ENCODE results near the gene ASTN2.

ASTN2 gene

DNA sequence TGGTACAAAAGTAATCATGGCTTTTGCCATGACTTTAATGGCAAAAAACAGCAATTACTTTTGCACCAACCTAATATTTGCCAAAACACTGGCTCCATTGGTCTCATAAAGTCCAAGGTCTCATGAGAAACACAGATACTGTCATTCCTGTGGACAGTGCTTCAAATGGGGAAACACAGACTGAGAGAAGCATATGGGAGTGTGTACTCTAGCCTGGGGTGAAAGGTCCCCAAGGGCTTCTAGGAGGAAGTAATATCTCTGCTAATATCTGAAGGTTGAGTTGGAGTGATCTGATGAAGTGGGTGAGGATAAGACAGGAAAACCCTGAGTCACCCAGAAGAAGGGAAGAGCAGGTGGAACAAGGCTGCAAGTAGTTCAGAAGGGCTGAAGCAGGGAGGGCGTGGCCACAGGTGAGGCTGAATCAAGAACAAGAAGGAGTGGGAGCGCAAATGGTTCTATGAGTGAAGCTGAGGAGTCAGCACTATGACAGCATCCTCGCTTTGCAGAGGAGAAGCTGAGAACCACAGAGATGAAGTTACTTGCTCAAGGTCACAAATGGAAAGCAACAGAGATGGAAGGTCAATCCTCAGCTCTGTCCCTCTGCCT is 164.1 kb downstream of the ASTN2 start:
- no peak for DNase-seq (ENCODE audit: insufficient read length, low spot score)
- TF ChIP-seq POLR2A (IDR thresholded peaks at IDR 0.05; ENCODE audit: low read depth, low read length): no peak
- FAIRE-seq: no peak

DNA sequence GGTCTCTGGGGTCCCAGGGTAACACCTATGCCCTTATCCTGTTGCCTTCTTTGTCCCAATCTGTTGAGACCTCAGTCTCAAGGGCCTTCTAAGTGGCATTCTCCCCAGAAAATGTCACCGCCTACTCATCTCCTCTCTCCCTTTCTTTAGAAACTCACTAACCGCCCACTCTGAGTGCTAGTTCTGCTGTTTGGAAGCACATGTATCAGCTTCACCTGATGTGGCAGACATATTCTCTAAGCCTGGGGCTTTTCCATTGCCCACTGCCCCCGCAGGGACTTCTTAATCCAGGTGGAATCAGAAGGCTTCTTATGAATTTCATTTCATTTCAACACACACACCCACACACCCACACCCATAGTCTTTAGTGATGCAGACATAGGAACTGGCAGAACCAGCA is 165.1 kb downstream of the ASTN2 start:
- FAIRE-seq (no peak), DNase-seq (ENCODE audit: insufficient read length, low spot score) (no peak)
- no peak for TF ChIP-seq POLR2A (IDR thresholded peaks at IDR 0.05; ENCODE audit: low read depth, low read length)

- FAIRE-seq: peak; percentile 86
Observed at GRCh38 chr9:117247266-117247665, 167.6 kb downstream of the ASTN2 start.

DNA sequence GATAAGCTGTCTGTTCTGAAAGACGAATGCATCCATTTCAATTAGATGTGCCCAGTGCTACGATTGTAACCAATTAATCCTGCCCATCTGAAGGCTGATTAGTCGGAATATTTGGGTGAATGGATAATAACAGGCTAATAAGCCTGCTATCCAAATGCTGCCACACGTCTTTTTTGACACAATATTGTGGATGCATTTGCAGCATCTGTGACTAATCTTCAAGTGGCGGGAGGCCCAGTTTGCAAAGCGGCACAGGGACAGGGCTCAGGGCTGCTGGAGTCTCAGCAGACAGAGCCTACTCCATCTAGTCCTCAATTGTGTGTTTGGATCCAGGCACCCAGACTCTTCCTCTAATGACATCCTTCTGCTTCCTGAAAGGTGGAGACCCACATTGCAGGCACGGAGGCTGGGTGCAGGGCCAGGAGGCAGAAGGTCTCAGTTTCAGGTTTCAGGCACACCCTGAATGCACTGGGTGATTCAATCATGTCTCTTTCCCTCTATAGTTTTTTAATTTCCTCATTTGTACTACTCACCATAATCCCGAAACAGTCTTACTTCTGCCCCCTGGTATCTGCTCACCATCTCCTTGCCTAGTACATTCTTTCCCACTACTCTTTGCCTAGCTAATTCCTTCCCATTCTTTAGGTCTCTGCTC is 169.6 kb downstream of the ASTN2 start:
- FAIRE-seq: no peak
- TF ChIP-seq POLR2A (IDR thresholded peaks at IDR 0.05; ENCODE audit: low read depth, low read length): no peak
- no peak for DNase-seq (ENCODE audit: insufficient read length, low spot score)

More at GRCh38 chr9:117247266-117247665, 167.6 kb downstream of the ASTN2 start:
- no peak for TF ChIP-seq POLR2A (IDR thresholded peaks at IDR 0.05; ENCODE audit: low read depth, low read length)
- DNase-seq (ENCODE audit: insufficient read length, low spot score): peak; percentile 30

GRCh38 chr9:117242082-117242481 is 172.8 kb downstream of the ASTN2 start:
- TF ChIP-seq POLR2A (IDR thresholded peaks at IDR 0.05; ENCODE audit: low read depth, low read length): no peak
- FAIRE-seq (no peak), DNase-seq (ENCODE audit: insufficient read length, low spot score) (no peak)

DNA sequence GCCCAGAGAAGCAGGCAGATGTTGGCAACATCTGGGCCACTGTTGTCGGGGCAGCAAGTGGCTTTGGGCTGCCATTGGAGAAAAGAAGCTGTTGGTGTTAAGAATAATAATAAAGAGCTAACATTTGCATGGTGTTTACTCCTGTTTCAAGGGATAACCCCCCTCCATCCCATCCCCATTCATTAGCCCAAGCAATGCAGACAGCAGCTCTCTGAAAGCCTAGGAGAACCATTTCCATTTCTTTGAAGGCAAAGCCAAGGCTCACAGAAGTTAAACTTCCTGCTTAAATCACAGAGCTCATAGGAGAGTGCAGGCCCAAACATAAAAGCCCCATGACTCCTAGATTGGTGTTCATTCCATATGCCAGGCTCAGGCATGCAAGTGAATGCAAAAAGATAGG is 175.4 kb downstream of the ASTN2 start:
- TF ChIP-seq POLR2A (IDR thresholded peaks at IDR 0.05; ENCODE audit: low read depth, low read length): no peak
- no peak for DNase-seq (ENCODE audit: insufficient read length, low spot score)
- FAIRE-seq: no peak

DNA sequence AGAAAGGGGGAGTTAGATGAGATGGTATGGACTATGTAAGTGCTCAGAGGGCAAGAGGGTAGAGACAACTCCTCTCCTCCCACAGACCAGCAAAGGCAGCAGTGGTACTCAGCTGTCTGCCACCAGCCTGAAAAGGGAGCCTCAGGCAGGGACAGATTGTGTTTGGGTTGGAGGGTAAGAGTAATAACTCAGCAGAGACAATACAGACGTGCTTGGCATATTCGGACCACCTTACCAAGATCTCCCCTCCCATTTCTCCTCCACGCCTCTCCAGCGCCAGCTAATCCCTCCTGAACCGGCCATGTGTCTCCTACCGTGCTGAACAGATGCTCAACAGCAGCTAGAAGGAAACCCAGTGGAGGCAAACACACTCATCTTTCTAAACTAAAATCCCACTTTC is 180.8 kb downstream of the ASTN2 start:
- DNase-seq (ENCODE audit: insufficient read length, low spot score) (no peak), FAIRE-seq (no peak)
- no peak for TF ChIP-seq POLR2A (IDR thresholded peaks at IDR 0.05; ENCODE audit: low read depth, low read length)

DNA sequence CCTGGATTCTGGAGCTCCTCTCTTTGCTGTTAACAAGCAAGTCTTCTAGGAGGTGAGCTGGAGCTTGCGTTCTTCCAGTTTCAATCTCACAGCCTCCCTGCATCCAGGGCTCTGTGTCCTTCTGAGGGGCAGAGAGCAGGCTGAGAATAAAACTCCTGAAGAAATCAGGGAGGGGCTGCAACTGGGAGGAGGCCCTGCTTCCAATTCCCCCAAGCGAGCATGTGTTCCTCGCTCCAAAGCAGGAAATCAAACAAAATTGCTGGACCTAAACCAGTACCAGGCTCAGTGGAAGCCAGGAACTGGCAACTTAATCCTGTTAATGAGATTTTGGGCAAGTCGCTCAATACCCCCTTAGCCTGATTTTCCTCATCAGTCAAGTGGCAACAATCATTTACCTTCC is 181.8 kb downstream of the ASTN2 start:
- no peak for FAIRE-seq
- no peak for TF ChIP-seq POLR2A (IDR thresholded peaks at IDR 0.05; ENCODE audit: low read depth, low read length)
- no peak for DNase-seq (ENCODE audit: insufficient read length, low spot score)

GRCh38 chr9:117232281-117232680 is 182.6 kb downstream of the ASTN2 start:
- TF ChIP-seq POLR2A (IDR thresholded peaks at IDR 0.05; ENCODE audit: low read depth, low read length): no peak
- DNase-seq (ENCODE audit: insufficient read length, low spot score): no peak
- FAIRE-seq: no peak

DNA sequence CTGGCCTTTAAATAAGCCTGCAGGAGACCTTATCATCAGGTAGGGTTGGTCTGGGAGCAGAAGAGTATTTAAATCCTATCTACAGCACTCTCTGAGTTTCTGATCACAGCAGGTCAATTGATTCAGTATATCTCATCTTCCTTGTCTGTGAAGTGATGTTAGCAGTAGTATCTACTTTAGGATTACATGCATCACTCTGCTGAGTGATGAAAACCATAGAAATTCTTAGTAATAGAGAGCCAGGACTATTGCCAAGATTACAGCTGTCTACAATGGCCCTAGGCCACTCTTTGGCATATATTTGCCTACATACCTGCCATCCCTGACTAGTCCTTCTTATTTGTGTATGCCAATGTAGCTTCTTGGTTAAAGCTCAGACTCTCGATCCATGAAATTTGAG is 183.8 kb downstream of the ASTN2 start:
- no peak for DNase-seq (ENCODE audit: insufficient read length, low spot score)
- TF ChIP-seq POLR2A (IDR thresholded peaks at IDR 0.05; ENCODE audit: low read depth, low read length): no peak
- no peak for FAIRE-seq

GRCh38 chr9:117224695-117225094 is 190.2 kb downstream of the ASTN2 start:
- TF ChIP-seq POLR2A (IDR thresholded peaks at IDR 0.05; ENCODE audit: low read depth, low read length): no peak
- no peak for DNase-seq (ENCODE audit: insufficient read length, low spot score)
- no peak for FAIRE-seq

GRCh38 chr9:117218951-117219350 is 195.9 kb downstream of the ASTN2 start:
- TF ChIP-seq POLR2A (IDR thresholded peaks at IDR 0.05; ENCODE audit: low read depth, low read length): no peak
- FAIRE-seq: no peak
- no peak for DNase-seq (ENCODE audit: insufficient read length, low spot score)

DNA sequence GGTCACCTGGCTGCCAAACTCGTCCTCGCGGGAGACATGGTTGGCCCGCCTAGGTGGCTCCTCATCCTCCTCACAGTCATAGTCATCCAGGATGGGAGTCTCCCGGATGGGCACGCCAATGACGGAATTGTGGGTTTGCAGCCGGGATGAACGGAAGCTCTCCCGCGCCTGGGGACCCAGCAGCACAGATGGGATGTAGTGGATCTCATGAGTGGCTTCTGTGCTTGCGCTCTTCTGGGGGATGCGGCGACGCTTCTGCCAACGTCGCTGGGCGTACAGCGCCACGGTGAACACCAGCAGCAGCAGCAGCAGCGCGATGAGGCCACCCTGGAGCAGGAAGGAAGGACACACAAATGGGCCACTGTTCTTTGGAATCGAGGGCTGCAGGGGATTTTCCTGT is 200.4 kb downstream of the ASTN2 start:
- TF ChIP-seq POLR2A (IDR thresholded peaks at IDR 0.05; ENCODE audit: low read depth, low read length): no peak
- FAIRE-seq (no peak), DNase-seq (ENCODE audit: insufficient read length, low spot score) (no peak)

DNA sequence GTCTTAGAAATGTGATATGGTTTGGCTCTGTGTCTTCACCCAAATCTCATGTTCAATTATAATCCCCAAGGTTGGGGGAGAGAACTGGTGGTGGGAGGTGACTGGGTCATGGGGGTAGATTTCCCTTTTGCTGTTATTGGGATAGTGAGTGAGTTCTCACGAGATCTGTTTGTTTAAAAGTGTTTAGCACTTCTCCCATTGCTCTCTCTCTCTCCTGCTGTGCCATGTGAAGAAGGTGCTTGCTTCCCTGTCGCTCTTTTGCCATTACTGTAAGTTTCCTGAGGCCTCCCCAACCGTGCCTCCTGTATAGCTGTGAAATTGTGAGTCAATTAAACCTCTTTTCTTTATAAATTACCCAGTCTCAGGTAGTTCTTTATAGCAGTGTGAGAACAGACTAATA is 203.6 kb downstream of the ASTN2 start:
- no peak for TF ChIP-seq POLR2A (IDR thresholded peaks at IDR 0.05; ENCODE audit: low read depth, low read length)
- FAIRE-seq (no peak), DNase-seq (ENCODE audit: insufficient read length, low spot score) (no peak)

DNA sequence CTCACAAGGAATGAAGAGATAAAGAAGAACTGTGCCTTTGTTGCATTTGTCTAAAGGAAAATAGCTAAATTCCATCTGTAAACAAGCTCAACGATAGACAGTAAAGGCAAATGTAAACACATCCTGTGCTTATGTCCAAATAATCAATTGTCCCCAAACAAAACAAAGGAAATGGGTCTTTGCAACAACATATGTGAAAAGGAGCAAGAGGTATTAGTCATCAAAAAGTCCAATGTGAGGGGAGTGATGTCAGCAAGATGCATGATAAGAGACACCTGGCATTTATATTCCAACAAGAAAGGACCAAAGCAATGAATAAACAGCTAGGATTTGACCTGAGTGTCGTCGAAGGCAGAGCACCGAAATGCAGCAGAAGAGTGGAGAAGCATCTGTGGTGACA is 209.1 kb downstream of the ASTN2 start:
- DNase-seq (ENCODE audit: insufficient read length, low spot score) (no peak), FAIRE-seq (no peak)
- TF ChIP-seq POLR2A (IDR thresholded peaks at IDR 0.05; ENCODE audit: low read depth, low read length): no peak
